ENCODE measurements around the gene GHR. TPM values are rescaled to one million over a fixed set of nuclear protein-coding genes. Genes with fewer than 3 reads are reported as not detected.
A peak's percentile ranks its signal among the peaks of the same experiment; 100 is the strongest.

GHR gene
- 0.48 and 0.63 TPM in 2 replicates for polyA plus RNA-seq (2011; rRNA removed)
- 0.41 and 0.78 TPM in 2 replicates for polyA minus RNA-seq (2011; rRNA and poly(A)+ RNA removed)

GRCh38 chr5:42423285-42424165 lies at the start of gene GHR:
Gene GHR (plus strand): TSS chr5:42423439. CDS start chr5:42565875, 142,436 bp downstream.
- no peak within 1 kb of the TSS for H3K27ac ChIP-seq (ENCODE audit: low read depth, low read length)
- POLR2A ChIA-PET: no interaction called here
- DNase-seq (ENCODE audit: low read depth, low spot score): peak; percentile 72
- H3K27me3 ChIP-seq (ENCODE audit: control insufficient read depth, insufficient read depth, low read length): peaks cover 11% of the 10 kb centered on the region
- peak within 1 kb of the TSS; percentile 69 for H3K4me3 ChIP-seq (ENCODE audit: low read depth, low read length)
- CTCF ChIA-PET: interaction anchor here (0.6 to 3.1 kb wide), 21 partner anchors 9 to 497 kb away, joined by 3 to 35 read pairs (median 5); no protein-coding TSS in a partner anchor
- peak; percentile 78 for TF ChIP-seq CTCF (IDR thresholded peaks at IDR 0.05; ENCODE audit: low read depth, low read length)
- H3K9me3 ChIP-seq (ENCODE audit: control insufficient read depth, insufficient read depth, low read length): no peaks in the 10 kb centered on the region

- Histone ChIP-seq H3K9me3 (ENCODE audit: control insufficient read depth, insufficient read depth, low read length) (no peaks in the 10 kb centered on the region), H3K27ac (ENCODE audit: low read depth, low read length) (no peak overlapping the region), H3K27me3 (ENCODE audit: control insufficient read depth, insufficient read depth, low read length) (no peaks in the 10 kb centered on the region), H3K4me3 (ENCODE audit: low read depth, low read length) (no peak overlapping the region)
- DNase-seq (ENCODE audit: low read depth, low spot score): no peak
- TF ChIP-seq CTCF (IDR thresholded peaks at IDR 0.05; ENCODE audit: low read depth, low read length): no peak
- CTCF ChIA-PET: no interaction called here
- POLR2A ChIA-PET: no interaction called here
These were observed 48.5 kb upstream of the GHR start for GRCh38 chr5:42374679-42375273.

DNA sequence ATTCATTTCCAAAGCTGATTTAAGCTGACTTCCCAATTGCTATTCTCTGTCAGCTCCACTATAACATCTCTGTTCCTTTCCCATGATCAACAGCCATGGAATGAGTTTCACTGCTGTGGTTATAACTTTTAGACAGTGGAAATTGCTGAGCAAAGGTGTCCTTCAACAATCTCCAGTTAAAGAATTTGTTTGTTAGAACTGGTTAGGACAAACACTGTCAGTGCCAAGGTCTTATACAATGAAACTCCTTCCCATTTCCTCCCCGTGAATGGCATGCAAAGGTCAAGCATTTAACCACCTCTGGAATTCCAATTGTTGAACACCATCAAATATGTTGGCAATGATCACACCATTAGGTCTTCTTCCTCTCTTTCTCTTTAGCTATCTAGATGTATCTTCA lies 45.7 kb upstream of the GHR start:
- Histone ChIP-seq H3K27ac (ENCODE audit: low read depth, low read length) (no peak overlapping the region), H3K27me3 (ENCODE audit: control insufficient read depth, insufficient read depth, low read length) (no peaks in the 10 kb centered on the region), H3K4me3 (ENCODE audit: low read depth, low read length) (no peak overlapping the region), H3K9me3 (ENCODE audit: control insufficient read depth, insufficient read depth, low read length) (no peaks in the 10 kb centered on the region)
- POLR2A ChIA-PET: no interaction called here
- no peak for TF ChIP-seq CTCF (IDR thresholded peaks at IDR 0.05; ENCODE audit: low read depth, low read length)
- CTCF ChIA-PET: no interaction called here
- DNase-seq (ENCODE audit: low read depth, low spot score): no peak

DNA sequence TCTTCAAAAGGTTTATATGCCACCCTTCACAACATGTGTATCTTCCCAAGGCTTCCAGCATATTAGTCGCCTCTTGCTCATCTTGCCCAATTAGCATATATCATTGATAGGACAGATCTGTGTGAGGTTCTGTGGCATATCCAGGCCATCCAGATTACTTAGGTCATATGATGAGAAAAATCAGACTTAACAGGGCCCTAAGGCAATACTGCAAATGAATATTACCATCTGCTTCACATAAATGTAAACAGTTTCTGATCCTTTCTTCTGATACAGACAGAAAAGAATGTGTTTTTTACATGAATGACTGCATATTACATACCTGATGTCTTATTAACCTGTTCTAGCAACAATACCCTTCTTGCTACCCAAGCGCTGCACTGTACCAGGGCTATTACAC lies 41.3 kb upstream of the GHR start:
- no peak for TF ChIP-seq CTCF (IDR thresholded peaks at IDR 0.05; ENCODE audit: low read depth, low read length)
- Histone ChIP-seq H3K4me3 (ENCODE audit: low read depth, low read length) (no peak overlapping the region), H3K27ac (ENCODE audit: low read depth, low read length) (no peak overlapping the region), H3K9me3 (ENCODE audit: control insufficient read depth, insufficient read depth, low read length) (no peaks in the 10 kb centered on the region), H3K27me3 (ENCODE audit: control insufficient read depth, insufficient read depth, low read length) (no peaks in the 10 kb centered on the region)
- CTCF ChIA-PET: no interaction called here
- POLR2A ChIA-PET: no interaction called here
- DNase-seq (ENCODE audit: low read depth, low spot score): no peak

DNA sequence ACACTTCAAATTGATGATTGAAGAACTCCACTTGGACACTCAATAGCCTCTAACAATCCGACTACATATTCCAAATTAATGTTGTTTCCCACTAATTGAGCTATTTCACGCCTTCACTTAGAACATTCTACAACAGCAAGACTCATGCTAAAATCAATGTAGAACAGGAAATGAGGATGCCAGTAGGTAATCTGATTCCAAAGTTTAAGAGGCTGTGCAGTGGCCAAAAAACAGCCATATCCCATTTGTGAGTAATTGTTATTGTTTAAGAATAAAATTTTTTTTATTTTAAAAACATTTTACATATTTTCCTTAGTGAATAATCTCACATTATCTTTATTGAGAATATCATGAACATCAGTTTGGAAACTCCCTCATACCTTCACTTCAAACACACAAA lies 35.7 kb upstream of the GHR start:
- ChIA-PET POLR2A (no interaction called here), CTCF (no interaction called here)
- no peak overlapping the region for H3K27ac ChIP-seq (ENCODE audit: low read depth, low read length)
- H3K9me3 ChIP-seq (ENCODE audit: control insufficient read depth, insufficient read depth, low read length): no peaks in the 10 kb centered on the region
- TF ChIP-seq CTCF (IDR thresholded peaks at IDR 0.05; ENCODE audit: low read depth, low read length): no peak
- H3K27me3 ChIP-seq (ENCODE audit: control insufficient read depth, insufficient read depth, low read length): no peaks in the 10 kb centered on the region
- no peak for DNase-seq (ENCODE audit: low read depth, low spot score)
- no peak overlapping the region for H3K4me3 ChIP-seq (ENCODE audit: low read depth, low read length)
